HL-60 (cell line): ENCODE data around the gene MACROD2.

Experiments used
- DNase-seq, 2 experiments: peaks; one replicate each; pipeline ENCODE4 v3.0.0-alpha.2; 2010 to 2020; ENCODE audit warnings: low read depth in 1 of 2, low spot score in 1 of 2
- H3K27ac ChIP-seq: fragments of 250-450 bp; sonication (Bioruptor Pico); replicated peaks from 2 replicates; pipeline ENCODE4 v1.5.1; 2020; ENCODE audit warnings: mild to moderate bottlenecking, moderate library complexity
- H3K27me3 ChIP-seq: fragments of 250-450 bp; sonication (Bioruptor Pico); 2 replicates; pipeline ENCODE4 v1.5.1; 2021; ENCODE audit warnings: mild to moderate bottlenecking, moderate library complexity; ENCODE audit not compliant: insufficient read depth, poor library complexity, severe bottlenecking
- H3K4me3 ChIP-seq: replicated peaks from 2 replicates; pipeline ENCODE4 v1.5.1; 2011; ENCODE audit warnings: mild to moderate bottlenecking, control low read depth, low read length; ENCODE audit not compliant: insufficient read depth
- GABPA ChIP-seq: IDR thresholded peaks from 2 replicates; pipeline ENCODE4 v1.6.1; 2012; ENCODE audit warnings: low read depth
- POLR2AphosphoS5 ChIP-seq: IDR thresholded peaks from 2 replicates; pipeline ENCODE4 v1.6.1; 2012; ENCODE audit warnings: low read depth
- SPI1 ChIP-seq: IDR thresholded peaks from 2 replicates; pipeline ENCODE4 v1.6.1; 2012; ENCODE audit warnings: low read depth, mild to moderate bottlenecking, borderline replicate concordance
- TF ChIP-seq, protein P1 (sequence below): IDR thresholded peaks from 2 replicates; pipeline ENCODE4 v1.6.1; 2012; ENCODE audit warnings: low read depth; ENCODE audit not compliant: insufficient replicate concordance
- TF ChIP-seq, protein P2 (sequence below): IDR thresholded peaks from one replicate; pipeline ENCODE4 v1.5.1; 2011; ENCODE audit warnings: low read length, control low read depth, inconsistent platforms; ENCODE audit not compliant: insufficient read depth

Gene MACROD2

DNA sequence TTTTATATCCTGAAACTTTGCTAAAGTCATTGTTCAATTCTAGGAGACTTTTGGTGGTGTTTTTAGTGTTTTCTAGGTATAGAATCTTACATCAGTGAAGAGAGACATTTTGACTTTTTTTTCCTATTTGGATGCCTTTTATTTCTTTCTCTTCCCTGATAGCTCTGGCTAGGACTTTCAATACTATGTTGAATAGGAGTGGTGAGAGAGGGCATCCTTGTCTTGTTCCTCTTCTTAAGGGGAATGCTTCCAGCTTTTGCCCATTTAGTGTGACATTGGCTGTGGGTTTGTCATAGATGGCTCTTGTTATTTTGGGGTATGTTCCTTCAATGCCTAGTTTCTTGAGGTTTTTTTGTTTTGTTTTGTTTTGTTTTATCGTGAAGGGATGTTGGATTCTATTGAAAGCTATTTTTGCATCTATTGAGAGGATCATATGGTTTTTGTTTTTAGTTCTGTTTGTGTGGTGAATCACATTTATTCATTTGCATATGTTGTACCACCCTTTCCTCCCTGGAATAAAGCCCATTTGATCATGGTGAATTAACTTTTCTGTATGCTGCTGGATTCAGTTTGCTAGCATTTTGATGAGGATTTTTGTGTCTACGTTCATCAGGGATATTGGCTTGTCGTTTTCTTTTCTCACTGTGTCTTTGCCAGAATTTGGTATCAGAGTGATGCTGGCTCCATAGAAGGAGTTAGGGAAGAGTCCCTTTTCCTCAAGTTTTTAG, 882.1 kb downstream of the MACROD2 start:
- DNase-seq, result no peak
- Histone ChIP-seq H3K4me3 (no peak overlapping the region), H3K27ac (no peak overlapping the region), H3K27me3 (no peaks in the 10 kb centered on the region)
- TF ChIP-seq, protein P1, sequence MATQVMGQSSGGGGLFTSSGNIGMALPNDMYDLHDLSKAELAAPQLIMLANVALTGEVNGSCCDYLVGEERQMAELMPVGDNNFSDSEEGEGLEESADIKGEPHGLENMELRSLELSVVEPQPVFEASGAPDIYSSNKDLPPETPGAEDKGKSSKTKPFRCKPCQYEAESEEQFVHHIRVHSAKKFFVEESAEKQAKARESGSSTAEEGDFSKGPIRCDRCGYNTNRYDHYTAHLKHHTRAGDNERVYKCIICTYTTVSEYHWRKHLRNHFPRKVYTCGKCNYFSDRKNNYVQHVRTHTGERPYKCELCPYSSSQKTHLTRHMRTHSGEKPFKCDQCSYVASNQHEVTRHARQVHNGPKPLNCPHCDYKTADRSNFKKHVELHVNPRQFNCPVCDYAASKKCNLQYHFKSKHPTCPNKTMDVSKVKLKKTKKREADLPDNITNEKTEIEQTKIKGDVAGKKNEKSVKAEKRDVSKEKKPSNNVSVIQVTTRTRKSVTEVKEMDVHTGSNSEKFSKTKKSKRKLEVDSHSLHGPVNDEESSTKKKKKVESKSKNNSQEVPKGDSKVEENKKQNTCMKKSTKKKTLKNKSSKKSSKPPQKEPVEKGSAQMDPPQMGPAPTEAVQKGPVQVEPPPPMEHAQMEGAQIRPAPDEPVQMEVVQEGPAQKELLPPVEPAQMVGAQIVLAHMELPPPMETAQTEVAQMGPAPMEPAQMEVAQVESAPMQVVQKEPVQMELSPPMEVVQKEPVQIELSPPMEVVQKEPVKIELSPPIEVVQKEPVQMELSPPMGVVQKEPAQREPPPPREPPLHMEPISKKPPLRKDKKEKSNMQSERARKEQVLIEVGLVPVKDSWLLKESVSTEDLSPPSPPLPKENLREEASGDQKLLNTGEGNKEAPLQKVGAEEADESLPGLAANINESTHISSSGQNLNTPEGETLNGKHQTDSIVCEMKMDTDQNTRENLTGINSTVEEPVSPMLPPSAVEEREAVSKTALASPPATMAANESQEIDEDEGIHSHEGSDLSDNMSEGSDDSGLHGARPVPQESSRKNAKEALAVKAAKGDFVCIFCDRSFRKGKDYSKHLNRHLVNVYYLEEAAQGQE, result no peak
- TF ChIP-seq SPI1 (no peak), POLR2AphosphoS5 (no peak), GABPA (no peak)
- TF ChIP-seq, protein P2, sequence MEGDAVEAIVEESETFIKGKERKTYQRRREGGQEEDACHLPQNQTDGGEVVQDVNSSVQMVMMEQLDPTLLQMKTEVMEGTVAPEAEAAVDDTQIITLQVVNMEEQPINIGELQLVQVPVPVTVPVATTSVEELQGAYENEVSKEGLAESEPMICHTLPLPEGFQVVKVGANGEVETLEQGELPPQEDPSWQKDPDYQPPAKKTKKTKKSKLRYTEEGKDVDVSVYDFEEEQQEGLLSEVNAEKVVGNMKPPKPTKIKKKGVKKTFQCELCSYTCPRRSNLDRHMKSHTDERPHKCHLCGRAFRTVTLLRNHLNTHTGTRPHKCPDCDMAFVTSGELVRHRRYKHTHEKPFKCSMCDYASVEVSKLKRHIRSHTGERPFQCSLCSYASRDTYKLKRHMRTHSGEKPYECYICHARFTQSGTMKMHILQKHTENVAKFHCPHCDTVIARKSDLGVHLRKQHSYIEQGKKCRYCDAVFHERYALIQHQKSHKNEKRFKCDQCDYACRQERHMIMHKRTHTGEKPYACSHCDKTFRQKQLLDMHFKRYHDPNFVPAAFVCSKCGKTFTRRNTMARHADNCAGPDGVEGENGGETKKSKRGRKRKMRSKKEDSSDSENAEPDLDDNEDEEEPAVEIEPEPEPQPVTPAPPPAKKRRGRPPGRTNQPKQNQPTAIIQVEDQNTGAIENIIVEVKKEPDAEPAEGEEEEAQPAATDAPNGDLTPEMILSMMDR, result no peak

DNA sequence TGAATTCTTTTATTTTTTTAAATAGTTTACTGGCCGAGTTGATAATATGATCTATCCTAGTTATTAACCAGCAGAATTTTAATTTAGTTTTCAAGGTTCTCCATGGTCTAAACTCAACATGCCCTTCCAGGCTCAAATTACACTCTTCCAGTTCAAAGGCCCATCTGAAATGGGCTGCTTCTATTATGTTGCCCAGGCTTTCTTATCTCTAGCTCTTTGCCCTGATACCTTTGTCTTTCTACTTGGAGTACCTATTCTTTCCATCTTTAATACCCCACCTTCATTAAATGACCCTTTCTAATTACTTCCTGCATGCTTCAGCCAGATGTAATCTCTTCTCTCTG, 883.3 kb downstream of the MACROD2 start:
- Histone ChIP-seq H3K4me3 (no peak overlapping the region), H3K27ac (no peak overlapping the region)

DNA sequence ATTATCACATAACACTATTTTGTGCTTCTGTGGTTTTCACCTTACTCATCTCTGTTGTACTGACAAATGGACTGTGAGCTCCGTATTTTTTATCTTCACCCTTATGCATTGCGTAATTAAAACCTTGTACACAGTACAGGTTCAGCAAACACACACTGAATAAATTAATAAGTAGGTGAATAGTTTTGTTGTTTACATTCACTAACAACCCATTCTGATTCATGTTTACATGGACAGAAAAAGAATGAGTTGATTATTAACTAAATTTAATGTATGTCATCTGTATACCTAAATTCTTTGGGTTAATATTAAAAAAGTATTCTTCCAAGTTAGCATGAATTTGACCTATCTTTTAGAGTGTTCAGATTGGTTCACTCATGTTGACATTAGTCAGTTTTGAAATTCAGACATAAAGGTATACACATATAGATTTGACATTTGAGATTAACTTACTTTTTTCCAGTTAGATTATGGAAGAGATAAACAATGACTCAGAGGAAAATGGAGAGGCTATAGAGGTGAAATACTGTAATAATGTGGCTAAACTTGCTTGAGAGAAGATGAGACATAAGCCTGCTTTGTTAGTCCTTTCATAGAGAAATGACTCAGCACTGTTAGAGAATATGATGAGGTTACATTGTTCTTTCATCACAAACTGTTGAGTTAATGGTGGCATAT, 883.8 kb downstream of the MACROD2 start:
- DNase-seq, result no peak
- TF ChIP-seq POLR2AphosphoS5, result no peak
- TF ChIP-seq, protein P1, result no peak
- TF ChIP-seq, protein P2, result no peak
- Histone ChIP-seq H3K4me3 (no peak overlapping the region), H3K27ac (no peak overlapping the region), H3K27me3 (no peaks in the 10 kb centered on the region)

More for the DNA sequence above, 883.3 kb downstream of the MACROD2 start:
- no peak for DNase-seq
- H3K27me3 ChIP-seq, result no peaks in the 10 kb centered on the region
- TF ChIP-seq, protein P1, result no peak
- no peak for TF ChIP-seq GABPA
- TF ChIP-seq, protein P2, result no peak
- no peak for TF ChIP-seq SPI1
- no peak for TF ChIP-seq POLR2AphosphoS5
